Measurements from ENCODE around the gene RB1.

RB1 gene

DNA sequence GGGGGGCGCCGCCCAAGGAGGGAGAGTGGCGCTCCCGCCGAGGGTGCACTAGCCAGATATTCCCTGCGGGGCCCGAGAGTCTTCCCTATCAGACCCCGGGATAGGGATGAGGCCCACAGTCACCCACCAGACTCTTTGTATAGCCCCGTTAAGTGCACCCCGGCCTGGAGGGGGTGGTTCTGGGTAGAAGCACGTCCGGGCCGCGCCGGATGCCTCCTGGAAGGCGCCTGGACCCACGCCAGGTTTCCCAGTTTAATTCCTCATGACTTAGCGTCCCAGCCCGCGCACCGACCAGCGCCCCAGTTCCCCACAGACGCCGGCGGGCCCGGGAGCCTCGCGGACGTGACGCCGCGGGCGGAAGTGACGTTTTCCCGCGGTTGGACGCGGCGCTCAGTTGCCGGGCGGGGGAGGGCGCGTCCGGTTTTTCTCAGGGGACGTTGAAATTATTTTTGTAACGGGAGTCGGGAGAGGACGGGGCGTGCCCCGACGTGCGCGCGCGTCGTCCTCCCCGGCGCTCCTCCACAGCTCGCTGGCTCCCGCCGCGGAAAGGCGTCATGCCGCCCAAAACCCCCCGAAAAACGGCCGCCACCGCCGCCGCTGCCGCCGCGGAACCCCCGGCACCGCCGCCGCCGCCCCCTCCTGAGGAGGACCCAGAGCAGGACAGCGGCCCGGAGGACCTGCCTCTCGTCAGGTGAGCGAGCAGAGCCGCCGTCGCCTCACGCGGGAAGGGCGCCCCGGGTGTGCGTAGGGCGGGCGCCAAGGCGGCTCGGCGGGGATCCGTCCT lies at the start of gene RB1:
TSS of gene RB1 (plus strand) at position 393 of the 784 bp plus-strand sequence. CDS start at position 555, 162 bp downstream.
- peak; percentile 93 for DNase-seq (ENCODE audit: low spot score)

DNA sequence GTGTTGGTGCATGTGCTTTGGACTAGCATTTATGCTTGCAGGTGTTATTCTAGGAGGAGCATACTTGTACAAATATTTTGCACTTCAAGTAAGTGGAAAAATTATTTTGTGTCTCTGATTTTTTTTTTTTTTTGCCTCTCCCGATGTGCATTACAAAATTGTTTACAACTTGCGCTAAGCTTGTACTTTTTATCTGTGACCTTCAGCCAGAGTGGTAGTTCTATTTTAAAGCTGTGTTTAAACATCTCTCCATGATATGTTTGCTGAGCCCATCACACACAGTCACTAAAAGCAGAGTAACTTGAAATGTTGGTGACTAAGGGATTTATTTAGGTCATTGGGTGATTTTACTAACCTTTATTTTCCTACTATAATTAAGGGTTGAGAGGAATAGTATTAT lies 49.7 kb upstream of the RB1 start:
- DNase-seq (ENCODE audit: low spot score), result no peak

DNA sequence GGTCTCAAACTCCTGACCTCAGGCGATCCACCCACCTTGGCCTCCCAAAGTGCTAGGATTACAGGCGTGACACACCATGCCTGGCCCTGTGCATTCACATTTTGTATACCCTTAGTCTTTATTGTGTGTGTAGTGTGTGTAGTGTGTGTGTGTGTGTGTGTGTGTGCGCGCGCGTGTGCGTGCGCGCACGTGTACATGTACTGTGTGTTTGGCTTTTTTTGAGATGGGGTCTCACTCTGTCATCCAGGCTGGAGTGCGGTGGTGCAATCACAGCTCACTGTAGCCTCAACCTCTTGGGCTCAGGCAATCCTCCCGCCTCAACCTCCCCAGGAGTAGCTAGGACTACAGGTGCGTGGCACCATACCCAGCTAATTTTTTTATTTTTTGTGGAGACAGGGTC lies 48.5 kb upstream of the RB1 start:
- no peak for DNase-seq (ENCODE audit: low spot score)

DNA sequence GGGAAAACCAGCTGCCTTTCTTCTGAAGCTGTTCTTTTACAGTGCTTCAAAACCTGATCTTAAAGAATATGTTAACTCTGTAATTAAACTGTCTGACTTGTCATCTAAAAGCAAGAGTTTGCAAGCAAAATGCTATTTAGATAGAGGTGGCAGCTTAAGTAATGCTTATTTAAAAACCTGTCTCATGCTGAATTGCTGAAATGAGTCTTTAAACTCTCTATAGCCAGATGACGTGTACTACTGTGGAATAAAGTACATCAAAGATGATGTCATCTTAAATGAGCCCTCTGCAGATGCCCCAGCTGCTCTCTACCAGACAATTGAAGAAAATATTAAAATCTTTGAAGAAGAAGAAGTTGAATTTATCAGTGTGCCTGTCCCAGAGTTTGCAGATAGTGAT lies 47.6 kb upstream of the RB1 start:
- DNase-seq (ENCODE audit: low spot score), result no peak

DNA sequence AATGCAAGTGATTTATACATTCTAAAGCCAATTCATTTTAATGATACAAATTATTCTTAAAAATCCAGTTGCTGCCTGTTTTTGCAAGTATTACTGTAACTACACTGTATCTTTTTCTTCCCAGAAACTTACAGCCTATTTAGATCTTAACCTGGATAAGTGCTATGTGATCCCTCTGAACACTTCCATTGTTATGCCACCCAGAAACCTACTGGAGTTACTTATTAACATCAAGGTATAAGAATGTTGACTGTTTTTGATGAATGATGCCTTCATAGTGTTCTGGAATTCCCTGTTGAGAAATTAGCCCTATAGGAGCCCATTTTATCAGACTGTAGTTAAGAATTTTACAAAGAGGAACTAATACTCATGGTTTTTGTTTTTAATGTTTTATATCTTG lies 45.5 kb upstream of the RB1 start:
- DNase-seq (ENCODE audit: low spot score), result no peak

DNA sequence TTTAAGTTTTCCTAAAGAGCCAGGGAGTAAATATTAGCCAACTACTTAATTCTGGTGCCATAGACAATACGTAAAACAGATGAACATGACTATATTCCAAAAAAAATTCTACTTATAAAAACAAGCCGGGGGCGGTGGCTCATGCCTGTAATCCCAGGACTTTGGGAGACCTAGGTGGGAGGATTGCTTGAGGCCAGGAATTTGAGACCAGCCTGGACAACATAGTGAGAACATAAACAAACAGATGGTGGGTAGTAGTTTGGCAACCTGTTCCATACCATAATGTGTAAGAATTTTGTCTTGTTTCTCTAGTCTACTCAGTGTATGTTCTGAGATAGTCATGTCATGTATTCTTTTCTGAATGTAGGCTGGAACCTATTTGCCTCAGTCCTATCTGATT lies 45.1 kb upstream of the RB1 start:
- no peak for DNase-seq (ENCODE audit: low spot score)

DNA sequence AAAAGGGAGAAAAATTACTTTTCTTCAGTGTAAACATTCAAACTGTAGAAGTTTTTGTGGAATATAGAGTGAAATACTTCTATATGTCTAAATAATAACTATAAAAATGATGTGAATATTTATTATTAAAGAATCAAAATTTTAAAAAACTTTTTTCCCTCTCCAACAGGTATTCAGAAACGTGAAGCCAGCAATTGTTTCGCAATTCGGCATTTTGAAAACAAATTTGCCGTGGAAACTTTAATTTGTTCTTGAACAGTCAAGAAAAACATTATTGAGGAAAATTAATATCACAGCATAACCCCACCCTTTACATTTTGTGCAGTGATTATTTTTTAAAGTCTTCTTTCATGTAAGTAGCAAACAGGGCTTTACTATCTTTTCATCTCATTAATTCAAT lies 42.6 kb upstream of the RB1 start:
- no peak for DNase-seq (ENCODE audit: low spot score)

DNA sequence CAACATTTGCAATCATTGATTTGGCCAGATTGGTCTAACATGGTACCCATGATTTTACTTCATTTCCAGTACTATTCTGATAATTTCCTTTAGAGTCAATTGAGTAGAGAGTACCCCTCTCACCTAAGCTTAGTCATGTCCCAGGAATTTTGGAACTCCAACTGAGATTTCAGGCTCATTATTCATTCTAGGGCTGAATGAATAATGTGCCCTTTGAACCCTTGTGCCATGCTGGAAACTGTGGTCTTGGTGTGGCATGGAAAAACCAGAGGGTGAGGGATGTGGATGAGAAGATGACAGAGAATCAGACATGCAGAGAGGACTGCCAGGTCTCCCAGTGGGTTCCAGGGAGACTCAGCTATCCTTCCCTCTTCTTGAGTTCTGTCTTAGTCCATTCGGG lies 40.4 kb upstream of the RB1 start:
- DNase-seq (ENCODE audit: low spot score), result no peak

DNA sequence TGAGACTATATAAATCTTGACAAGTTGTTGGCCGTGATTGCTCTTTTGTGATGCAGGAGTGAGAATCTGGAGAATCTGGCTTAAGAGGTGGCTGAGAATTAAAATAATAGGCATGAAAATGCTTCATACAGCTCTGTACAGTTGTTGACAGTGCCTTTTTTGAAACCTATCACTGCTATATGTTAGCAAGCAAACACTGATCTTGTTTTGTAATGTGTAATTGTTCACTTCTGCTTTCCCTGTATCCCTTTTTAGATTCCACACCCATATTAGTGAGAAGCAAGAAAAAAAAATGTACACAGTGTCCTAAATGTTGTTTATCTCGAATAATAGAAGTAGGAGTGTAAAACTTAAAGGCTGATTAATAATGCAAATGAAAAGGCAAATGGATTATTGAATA lies 39.5 kb upstream of the RB1 start:
- DNase-seq (ENCODE audit: low spot score), result no peak

DNA sequence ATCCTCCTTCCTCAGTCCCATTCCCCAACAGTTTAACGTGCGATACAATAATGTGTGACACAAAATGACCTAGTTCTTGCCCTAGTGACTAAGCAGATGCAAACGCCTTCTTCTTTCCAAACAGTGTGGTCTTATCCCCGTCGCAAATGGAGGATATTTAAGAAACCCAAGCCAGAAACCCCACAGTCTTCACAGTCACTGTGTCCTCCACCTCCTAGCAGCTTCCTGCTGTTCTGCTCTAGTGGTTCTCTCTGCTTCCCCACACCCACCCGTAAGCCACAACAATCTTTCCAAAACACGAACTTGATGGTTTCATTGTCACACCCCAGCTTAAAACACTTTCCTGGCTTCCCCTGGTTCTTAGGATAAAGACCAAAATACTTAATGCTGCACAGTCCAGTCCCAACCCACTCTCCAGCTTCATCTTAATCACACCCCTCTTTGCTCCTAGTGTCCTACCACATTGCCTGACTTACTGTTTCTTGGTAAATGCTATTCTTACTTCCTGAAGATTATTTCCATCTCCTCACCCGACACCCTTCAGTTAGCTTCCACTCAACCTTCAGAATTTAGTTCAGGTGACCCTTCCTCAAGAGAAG lies 38.2 kb upstream of the RB1 start:
- DNase-seq (ENCODE audit: low spot score), result no peak

DNA sequence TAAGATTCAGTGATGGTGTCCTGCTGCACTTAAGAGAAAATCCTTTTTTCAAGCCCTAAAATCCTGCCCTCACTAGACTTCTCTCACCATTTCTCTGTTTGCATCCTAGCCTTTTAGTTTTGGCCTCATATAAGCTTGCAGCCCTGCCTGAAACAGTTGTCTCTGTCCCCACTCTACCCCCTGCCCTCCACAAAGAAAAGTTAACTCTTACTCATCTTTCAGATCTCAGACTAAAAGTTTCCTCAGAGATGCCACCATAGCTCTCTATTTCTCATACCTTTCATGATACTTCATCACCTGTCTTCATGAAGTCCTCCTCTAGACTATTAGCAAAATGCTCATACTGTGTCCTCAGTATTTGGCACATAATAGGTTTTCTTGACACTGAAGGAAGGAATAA lies 37.4 kb upstream of the RB1 start:
- DNase-seq (ENCODE audit: low spot score), result no peak

DNA sequence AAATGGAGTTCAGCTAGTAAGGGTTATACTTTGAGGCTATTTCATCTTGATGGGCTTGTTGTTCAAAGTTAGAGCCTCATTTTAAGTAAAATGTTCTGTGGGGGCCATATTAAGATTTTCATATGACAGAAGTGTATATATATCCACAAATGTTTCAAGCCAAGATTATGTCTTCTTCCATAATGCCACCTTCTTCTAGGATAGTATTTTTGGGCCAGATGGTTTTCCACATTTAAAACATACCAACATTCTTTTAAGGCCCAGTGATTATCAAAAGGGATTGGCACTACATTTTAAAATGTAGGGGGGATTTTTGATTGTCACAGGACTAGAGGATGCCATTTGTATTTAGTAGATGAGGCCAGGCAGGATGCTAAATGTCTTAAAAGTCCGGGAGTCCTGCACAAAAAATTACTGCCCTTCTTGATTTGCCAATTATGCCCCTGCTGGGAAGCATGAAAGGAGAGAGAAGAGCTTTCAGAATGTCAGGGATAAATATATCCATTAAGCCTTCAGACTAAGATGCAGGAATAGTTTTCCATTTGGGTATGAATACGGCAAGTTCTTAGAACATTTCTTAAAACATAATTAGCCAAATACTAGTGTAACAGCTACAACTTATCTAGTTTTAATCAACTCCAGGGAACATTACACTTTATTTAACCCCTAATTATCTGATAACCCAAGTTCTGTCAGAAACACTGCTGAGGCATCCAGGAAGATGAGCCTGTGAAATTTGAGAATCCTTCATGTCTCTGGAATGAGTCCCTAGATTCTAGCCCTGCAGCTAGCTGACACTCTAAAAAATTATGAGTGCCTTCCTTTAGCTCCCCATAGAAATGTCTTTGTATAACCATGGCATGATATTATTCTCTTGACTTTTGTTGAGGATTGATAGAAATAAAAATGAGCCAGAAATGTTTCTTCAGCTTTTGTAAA lies 36.6 kb upstream of the RB1 start:
- no peak for DNase-seq (ENCODE audit: low spot score)

DNA sequence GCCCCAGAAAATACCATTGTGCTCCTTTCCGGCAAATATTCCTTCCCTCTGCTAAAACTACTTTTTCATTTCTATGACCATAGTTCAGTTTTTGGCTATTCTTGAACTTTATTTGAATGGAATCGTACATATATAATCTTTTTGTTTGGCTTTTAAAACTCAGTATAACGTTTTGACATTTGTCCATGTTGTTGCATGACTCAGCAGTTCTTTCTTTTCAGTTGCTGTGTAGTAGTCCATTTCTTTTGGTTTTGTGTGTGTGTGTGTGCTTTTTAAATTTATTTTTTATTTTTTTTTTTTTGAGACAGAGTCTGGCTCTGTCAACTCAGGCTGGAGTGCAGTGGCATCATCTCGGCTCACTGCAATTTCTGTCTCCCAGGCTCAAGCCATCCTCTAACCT lies 35.5 kb upstream of the RB1 start:
- no peak for DNase-seq (ENCODE audit: low spot score)

DNA sequence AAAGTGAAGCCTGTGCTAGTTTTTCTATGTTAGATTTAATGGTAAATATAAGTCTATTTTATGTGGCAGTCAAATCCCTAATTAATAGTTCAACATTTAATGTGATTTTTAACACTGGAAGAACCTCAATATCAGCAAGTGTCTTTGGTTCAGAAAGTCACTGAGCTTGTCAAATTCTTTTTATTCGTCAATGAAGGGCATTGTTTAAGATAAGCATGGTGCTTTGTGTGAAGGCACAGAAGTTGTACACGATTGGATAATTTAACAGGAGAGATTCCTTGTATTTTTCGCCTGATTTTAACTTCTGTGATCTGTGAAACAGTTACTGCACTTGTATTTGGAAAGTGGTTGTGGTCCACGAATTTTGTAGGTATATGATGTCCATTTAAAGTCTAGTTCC lies 30.2 kb upstream of the RB1 start:
- no peak for DNase-seq (ENCODE audit: low spot score)

DNA sequence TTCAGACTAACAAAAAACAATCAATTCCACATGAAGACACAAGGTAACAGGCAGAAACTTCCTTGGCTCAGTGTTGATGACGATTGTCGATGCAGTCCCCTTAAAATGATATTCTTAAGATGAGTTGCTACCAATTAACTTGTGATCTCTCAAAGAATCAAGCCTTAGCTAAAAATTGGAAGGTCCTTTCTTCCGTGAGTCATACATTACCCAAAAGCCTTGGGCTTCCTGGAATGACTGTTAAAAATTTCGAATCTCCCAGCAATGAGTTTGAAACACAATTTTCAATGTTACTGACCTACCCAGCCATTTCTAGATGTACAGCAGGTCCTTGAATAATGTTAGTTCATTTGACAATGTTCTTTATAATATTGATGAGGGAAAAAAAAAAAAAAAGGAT lies 28.0 kb upstream of the RB1 start:
- DNase-seq (ENCODE audit: low spot score), result no peak

DNA sequence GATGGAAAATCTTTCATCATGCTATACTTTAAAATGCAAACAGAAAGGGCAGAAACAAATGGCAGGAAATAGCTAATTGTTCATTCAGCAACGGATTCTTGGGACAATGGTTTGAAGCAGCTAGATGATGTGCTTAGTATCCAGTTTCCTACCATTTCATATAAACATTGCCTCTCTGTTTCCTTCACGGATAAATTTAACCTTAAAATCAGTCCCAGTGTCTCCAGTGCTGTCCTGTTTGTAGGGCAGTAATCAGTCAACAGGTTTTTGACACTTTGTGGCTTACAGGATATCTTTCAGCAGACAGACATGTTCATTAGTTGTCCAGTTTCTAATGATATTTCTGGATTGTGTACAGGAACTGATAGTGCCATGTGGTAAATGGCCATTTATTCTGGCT lies 24.7 kb upstream of the RB1 start:
- DNase-seq (ENCODE audit: low spot score), result no peak

DNA sequence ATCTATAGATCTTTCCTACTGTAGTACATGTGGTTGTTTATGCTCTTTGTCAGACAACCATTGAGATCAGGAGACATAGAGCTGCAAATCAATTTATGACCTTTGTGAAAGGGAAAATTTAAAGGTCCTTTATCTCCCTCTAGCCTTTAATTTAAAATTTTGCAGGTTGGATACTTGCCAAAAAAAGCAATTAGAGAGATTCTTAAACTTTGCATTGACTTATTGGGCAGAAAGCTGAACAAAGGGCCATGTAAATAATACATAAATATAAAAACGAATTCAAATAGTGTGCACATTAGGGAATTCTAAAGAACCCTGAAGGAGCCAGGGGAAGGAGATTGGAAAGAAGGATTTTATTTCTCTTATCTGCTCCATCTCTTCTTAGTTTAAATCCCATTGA lies 22.0 kb upstream of the RB1 start:
- peak; percentile 16 for DNase-seq (ENCODE audit: low spot score)

DNA sequence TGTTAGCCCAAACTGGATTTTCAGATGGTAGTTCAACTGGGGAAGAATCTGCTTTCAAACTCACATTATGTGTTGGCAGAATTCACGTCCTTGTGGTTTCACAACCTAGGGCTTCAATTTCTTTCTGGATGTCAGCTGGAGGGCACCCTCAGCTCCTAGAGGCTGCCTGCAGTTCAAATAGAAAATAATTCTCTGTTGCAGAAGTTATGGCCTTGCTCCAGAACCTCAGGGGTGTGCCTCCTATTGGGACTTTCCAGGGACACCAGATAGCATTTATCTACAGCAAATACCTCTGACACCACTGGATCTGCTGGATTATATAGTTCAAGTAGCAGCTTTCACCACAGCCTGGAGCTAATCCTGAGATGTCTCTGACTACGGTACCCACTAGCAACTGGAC lies 11.8 kb upstream of the RB1 start:
- DNase-seq (ENCODE audit: low spot score), result no peak

DNA sequence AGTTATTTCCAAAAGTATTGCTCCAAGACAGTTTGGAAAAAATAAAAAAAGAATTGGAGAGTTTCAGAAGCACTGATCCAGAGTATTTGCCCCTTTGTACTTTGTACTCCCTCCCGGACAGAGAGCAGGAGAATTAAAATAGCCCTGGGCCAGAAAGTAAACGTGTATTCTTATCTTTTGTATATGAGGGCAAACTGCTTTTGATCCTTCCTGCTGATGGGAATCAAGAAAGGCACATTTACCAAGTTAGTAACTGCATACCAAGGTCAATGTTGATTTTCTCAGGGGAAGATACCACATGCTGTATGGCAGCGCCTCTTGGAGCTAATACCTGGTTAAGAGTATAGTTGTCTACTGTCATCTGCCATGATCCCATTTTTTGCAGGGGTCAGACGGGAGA lies 10.9 kb upstream of the RB1 start:
- no peak for DNase-seq (ENCODE audit: low spot score)

DNA sequence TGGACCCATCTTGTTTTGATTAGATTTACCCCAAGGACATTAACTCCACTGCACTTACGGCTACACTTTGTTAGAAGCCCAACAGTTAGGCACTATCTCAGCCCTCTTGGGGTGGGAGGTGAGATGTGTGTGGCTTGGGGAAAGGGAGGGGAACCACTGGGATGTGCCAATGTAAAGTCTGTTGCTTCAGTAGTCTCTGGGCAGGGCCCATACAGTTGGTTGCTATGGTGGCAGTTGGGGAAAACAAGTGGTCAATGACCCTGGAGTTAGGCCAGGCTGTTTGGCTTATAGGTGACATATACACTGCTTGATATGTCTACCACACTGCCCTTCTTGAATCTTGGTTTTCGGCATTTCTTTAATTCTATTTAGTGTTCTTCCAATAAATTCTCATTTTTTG lies 8.9 kb upstream of the RB1 start:
- no peak for DNase-seq (ENCODE audit: low spot score)

DNA sequence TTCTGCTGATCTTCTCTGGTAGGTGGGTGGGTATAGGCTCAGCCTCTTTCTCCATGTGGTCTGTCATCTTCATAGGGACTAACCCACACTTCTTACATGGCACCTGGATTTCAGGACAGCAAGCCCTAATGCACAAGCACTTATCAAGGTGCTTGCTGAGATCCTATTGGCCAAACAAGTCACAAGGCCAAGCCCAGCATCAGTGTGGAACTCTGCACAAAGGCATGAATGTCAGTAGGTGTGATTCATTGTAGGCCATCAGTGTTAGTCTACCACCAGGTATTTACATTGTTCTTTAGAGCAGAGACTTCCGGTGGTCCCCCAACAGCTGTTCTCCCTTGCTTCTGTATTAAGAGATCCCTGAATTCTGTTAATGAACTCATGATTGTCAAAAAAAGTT lies 8.3 kb upstream of the RB1 start:
- no peak for DNase-seq (ENCODE audit: low spot score)

DNA sequence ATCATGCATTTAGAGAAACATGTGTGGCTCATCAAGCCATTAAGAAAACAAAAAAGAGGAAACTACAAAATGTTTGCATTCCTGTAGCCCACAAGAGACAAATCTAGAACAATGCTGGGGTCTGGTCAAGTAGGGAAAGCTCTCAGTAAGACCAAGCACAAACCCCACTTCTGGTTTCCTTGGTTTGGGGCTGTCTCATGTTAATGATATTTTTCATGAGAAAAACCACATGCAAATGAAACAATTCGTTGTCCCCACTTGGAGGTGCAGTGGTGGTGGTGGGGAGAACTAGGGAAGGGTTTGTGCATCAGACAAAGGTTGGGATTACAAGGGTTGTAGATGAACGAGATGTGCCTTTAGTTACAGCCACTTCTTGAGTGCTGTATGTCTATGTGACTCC lies 7.0 kb upstream of the RB1 start:
- no peak for DNase-seq (ENCODE audit: low spot score)
